Measurements from ENCODE around the gene IGSF11.
"Not testable (repeated sequence)": the region's sequence is repeated elsewhere in the genome, so short reads cannot be mapped to it uniquely, and the experiment has no call there.

IGSF11 gene, protein sequence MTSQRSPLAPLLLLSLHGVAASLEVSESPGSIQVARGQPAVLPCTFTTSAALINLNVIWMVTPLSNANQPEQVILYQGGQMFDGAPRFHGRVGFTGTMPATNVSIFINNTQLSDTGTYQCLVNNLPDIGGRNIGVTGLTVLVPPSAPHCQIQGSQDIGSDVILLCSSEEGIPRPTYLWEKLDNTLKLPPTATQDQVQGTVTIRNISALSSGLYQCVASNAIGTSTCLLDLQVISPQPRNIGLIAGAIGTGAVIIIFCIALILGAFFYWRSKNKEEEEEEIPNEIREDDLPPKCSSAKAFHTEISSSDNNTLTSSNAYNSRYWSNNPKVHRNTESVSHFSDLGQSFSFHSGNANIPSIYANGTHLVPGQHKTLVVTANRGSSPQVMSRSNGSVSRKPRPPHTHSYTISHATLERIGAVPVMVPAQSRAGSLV

DNA sequence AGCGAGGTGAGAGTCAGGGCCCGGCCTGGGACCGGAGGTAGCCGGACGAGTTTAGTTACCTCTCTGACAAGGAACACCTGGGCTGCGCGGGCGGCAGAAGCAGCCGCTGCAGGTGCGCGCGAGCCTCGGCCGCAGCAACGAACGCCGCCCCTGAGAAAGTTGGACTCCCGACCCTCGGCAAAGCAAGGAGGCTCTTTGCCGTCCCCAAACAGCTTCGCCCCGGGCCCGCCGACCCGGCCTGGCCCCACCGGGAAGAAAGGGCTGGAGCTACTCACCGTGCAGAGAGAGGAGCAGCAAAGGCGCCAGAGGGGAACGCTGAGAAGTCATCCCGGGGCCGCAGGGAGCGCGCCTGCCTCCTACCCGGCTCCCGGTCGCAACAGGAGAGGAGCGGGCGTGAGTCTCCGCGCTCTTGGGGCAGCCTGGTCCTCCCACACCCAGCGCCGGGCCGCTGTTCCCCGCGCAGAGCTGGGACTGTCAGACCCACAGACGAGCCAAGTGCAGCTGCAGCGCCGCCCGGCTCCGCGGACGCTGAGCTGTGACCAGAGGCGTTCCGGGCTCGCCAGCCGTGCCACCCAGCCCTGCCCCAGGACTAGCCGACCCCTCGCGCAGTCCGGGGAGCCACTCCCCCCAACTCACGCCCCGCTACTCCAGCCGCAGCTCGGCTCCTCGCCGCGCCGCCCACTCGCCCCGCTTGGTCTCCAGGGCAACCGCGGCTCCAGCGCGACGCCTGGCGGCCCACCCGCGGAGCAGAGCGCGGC lies at the start of gene IGSF11:
TSS of gene IGSF11 (minus strand) at position 591 of the 758 bp plus-strand sequence. CDS start at position 327, 264 bp downstream.
- DNase-seq = peak; percentile 56

DNA sequence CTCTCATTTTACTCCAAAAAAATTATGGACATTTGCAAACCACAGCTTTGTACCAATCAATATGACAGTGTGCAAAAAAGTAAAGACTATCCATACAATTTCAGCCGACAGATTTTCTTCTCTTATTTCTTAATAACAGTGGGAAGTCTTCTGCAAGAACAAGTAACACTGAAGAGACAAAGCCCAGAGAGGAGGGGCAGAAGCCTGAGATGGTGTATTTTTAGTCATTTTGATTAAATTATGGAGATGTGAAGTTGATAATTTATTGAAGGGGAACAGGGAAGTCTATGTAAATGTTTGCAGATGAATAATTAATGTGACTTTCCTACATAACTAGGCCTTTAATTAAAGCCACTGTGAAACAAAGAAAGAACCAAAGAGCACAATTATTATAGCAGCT lies 45.7 kb upstream of the IGSF11 start:
- no peak for DNase-seq

DNA sequence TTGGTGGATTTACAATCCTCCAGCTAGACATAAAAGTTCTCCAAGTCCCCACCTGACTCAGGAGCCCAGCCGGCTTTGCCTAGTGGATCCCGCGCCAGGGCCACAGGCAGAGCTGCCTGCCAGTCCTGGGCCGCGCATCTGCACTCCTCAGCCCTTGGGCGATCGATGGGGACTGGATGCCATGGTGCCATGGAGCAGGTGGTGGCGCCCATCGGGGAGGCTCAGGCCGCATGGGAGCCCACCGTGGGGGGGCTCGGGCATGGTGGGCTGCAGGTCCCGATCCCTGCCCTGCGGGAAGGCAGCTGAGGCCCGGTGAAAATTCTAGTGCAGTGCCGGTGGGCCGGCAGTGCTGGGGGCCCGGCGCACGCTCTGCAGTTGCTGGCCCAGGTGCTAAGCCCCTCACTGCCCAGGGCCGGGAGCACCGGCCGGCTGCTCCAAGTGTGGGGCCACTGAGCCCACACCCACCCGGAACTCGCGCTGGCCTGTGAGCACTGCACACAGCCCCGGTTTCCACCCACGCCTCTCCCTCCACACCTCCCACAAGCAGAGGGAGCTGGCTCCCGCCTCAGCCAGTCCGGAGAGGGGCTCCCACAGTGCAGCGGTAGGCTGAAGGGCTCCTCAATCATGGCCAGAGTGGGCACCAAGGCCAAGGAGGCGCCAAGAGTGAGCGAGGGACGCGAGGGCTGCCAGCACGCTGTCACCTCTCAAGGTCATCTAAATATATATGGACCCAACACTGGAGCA lies 38.8 kb upstream of the IGSF11 start:
- no peak for DNase-seq

DNA sequence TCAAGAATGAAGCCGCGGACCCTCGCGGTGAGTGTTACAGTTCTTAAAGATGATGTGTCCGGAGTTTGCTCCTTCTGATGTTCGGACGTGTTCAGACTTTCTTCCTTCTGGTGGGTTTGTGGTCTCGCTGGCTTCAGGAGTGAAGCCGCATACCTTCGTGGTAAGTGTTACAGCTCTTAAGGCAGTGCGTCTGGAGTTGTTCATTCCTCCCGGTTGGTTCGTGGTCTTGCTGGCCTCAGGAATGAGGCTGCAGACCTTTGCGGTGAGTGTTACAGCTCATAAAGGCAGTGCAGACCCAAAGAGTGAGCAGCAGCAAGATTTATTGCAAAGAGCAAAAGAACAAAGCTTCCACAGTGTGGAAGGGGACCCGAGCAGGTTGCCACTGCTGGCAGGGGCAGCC lies 37.8 kb upstream of the IGSF11 start:
- not testable (repeated sequence) for DNase-seq

DNA sequence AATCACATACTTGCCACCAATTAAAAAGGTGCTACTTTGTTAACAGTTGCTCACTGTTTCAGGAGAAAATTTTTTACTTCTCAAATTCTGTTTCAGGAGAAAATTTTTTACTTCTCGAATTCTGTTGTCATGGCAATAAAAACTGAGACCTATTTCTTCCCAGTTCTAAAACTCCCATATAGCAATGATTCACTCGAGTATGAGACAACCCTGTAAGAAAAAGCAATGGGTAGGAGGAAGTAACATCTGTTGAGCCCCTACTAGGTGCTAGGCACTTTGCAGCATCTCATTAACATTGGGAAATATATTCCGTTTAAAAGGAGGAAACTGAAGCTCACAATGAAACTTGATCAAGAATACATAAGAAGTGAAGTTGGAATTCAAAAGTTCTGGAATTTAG lies 35.1 kb upstream of the IGSF11 start:
- DNase-seq = no peak

DNA sequence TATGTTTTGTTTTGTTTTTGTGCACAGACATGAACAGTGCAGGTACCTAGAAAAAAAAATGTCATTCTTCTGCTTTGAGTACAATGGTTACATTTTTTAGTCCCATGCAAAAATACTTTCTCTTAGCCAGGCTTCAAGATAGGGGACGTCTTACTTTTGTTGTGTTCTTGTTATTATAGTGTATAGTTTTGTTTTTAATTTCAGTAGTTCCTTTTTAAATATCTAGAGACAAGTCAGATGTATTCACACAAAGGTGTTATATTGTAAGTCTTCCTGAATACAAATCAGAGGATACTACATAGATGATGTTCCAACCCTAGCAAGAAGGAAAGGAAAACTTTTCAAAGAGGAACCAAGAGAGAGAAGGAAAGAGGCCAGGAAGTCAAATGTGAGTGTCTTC lies 28.8 kb upstream of the IGSF11 start:
- no peak for DNase-seq

DNA sequence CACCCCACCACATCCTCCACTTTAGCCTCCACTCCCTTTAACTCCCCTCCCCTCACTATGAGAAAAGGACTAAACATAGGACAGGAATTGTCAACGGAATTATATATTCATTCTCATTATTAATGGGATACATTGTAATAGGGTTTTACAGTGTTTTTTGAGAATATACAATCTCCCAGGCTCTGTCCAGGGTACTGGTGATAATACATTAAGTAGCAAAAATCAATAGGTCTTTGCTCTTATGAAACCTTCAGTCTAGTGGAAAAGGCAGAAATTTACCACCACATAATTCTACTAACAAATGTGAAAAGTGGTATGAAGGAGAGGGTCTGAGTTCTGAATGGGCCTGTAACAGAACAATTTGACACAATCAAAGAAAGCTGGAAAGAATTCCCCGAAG lies 28.2 kb upstream of the IGSF11 start:
- DNase-seq = no peak

DNA sequence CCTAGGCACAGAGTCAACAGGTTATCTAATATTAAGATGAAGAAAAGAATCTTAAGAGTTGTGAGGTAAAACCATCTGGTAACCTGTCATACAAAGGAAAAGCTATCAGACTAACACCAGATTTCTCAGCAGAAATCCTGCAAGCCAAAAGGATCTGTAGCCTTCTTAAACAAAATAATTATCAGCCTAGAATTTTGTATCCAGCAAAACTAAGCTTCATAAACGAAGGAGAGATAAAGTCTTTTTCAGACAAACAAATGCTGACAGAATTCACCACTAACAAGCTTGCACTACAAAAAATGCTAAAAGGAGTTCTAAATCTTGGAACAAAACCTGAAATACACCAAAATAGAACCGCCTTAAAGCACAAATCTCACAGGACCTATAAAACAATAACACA lies 9.9 kb upstream of the IGSF11 start:
- no peak for DNase-seq

DNA sequence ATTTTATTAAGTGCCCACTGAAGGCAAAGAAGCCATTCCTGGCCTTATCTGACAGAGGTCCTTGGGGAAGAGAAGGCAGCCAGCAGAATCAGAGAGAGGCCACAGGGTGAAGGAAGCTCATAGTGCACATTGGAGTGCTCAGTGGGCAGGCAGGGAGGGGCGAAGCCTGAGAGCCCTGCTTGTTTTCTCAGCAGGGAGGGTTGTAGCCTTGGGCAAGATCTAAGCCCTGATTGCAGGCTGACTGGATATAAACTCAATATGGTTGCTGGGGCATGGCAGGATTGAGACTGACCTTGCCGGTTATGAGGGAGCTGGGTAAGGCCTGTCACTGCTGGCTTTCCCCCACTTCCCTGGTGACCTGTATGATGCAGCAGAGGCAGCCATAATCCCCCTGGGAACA lies 7.5 kb upstream of the IGSF11 start:
- DNase-seq = no peak

DNA sequence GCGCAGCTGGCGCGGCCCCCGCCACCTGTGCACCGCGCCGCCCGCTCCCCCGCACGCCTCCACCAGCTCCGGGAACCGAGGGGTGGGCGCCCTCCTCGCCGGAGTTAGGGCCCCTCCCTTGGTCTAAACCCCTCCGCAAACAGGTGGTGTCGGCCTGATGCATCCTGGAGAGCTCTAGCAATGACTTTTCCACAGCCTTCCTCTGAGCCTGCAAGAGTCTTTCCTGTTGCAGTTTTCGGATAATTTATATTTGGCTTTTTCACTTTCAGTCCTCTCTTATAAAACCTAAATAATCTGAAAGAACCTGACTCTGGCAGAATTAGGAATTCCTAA lies 334 bp upstream of the IGSF11 start:
- DNase-seq = no peak

DNA sequence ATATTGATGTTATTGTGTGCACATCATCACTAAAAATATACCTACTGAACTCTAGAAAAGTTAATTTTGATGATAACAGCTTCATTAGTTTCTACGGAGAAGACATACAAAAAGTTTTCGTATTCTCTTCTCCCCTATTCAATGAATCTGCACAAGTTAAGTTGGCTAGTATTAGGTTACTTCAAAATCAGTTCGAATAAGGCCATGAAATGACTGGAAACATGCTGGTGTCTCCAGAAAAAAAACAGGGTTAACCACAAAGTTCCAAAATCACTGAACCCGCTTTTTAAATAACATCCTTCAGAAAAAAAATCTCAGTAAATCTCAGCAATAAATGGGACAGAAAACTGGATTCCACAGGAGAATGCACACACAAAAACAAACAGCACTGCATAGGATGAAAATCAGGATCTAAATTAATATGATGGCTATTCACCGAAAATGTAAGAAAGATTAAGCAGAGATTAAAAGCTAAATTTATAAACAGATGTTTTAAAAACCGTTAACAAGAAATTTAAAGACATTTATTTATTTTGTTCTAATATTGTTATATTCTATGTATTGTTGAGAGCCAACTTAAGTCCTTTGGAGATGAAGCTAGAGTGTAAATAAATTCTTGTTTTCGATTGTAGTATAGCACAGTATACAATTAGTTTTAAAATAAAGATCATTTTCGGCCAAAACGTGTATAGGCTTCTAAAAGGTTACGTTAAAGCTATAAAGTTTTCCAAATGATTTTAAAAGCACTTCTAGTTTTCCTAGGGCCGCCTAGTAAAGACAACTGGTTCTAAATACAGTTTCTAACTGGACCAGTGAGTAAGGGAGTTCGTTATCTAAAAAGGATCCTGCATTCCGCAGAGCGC lies 1.0 kb downstream of the IGSF11 start:
- no peak for DNase-seq

DNA sequence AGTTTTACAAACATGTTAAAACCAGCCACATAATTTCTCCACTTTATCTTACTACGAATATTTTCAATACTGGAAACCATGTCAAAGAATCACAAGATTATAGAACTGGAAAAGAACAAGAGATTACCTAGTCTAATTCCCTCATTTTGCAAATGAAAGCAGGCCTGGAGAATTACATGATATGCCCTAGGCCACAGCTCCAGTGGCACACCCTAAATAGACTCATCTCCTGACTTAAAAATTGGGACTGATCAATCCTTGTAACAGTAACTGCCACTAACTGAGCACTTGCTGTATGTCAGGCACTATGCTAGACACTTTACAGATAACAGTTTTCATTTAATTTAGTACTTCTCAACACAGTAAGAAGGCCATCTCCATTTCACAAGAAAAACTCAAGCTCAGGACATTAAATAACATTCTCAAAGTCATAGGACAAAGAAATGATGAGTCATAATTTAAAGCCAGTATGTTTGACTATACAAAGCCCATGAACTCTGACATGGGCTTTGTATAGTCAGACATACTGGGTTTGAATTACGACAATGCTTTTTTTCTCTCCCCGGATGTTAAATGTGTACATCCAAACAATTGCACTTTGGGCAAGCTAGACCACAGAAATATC lies 9.4 kb downstream of the IGSF11 start:
- DNase-seq = no peak

DNA sequence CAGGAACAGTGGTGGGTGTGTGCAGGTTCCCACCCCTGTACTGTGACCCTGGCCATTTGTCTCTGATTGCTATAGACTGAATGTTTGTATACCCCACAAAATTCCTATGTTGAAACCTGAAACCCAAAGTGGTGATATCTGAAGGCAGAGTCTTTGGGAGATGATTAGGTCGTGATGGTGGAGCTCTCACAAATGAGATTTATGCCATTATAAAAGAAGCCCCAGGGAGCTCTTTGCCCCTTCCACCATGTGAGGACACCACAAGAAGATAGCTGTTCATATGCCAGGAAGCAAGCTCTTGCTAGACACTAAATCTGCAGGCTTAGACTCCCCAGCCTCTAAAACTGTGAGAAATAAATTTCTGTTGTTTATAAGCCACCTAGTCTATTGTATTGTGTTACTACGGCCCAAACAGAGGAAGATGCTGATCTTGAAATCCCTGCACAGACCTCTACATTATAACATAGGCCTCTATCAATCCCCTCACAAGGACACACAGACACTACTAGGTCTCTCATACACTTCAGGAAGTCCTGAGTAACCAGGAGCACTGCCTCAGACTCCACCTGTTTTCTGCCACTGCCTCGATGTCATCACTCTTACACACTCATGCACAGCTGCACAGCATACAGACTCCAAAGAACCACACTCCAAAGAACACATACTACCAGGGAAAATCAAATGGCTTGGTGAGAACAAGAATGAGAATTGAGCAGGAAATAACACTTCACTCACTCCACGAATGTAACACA lies 14.7 kb downstream of the IGSF11 start:
- DNase-seq = no peak

DNA sequence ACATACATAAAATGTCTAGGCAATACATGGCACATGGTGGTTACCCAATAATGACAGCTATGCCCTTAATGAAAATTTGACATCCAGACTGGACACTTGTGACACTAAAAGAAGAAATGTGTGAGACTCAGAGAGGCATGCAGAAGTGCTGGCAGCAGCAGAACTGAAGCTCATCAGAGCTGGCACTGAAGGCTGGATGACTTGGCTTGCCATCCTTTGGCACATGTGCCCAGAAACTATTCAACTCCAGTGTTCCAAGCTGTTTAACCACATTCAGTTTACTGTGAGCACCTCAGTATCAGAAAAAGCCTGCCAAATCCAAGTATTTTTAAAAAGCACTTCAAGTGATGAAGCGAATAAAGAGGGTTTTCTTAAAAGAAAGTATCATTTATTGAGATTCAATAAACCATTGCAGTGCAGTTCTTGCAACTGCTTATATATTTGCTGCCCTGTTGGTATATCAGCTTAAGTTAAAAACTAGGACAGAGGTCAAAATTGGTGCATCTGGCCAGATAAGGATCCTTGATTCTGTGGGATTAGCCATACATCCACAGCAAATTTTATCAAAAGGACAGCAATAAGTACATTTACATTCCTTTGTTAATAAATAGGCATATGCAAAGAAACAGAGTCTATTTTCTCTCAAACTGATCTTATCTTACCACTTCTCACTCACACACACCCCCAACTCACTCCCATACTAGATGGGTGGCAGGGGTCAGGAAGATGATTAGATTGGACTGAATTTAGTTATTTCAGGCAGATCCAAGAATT lies 15.8 kb downstream of the IGSF11 start:
- no peak for DNase-seq

DNA sequence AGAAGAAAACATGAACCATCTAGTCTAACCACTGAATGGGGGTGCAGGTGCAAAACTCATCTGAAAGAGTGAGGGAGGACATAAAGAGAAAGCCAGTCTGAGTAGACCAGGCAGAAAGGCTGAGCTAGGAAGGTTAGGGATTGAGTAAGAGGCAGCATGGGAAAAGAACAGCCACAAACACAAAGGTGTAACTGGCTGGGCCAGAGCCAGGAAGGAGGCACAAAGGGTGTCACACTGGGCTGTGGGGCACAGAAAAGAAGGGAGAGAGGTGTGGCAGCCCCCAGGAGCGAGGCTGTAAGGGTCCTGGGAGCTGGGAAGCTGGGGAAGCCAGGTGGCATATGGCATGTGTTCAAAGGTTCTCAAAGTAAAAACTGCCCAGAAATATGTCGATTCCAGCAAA lies 18.7 kb downstream of the IGSF11 start:
- DNase-seq = no peak

DNA sequence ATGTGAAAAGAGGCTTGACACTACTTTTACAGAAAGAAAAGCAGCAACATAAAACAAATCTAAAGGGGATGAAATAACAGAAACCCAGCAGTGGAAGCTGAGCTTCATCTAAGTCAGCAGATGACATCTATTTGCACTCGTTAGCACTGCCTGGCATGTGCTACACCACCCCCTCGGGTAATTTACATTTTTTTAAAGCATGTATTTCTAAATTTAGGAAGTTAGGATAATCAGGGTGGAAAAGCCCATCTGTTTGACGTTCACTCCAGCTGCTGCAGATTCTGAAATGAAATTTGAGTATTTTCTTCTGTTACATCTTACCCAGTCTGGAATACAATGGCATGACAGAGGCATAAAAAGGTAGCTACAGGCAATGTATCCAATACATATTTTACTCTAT lies 20.7 kb downstream of the IGSF11 start:
- no peak for DNase-seq

DNA sequence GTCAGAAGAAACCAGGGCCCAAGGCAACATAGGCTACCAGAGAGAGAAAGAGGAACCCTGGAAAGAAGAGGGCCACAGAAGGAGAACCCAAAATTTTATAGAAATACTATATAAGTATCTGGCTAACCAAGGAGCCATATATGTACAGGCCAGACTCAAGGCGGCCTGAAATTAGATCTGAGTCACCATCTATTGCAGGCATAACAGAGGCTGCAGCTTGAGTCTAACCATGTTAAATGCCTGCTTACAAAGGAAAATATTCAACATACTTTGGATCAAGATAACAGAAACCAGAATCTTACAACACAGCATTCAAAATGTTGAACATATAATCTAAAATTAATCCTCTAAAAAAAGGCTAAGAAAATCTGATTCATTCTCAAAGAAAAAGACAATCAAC lies 23.1 kb downstream of the IGSF11 start:
- no peak for DNase-seq

DNA sequence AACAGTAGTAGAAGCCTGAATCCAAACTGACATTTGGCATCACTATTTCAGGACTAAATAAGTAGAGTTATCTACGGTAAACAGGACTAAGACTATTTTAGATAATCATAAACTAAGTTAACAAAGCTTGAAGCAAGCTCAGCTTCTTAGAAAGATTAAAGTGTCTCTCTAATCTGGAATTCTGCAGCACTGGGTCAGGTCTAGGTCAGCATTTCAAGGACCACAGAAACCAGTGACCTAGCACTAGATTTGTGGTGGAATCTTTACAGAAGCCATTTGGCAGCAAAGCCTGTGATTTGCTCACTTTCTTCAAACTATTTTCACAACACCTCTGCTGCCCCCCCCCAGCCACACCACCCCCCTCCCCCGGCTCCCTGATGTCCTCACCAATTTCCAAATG lies 37.5 kb downstream of the IGSF11 start:
- DNase-seq = no peak

DNA sequence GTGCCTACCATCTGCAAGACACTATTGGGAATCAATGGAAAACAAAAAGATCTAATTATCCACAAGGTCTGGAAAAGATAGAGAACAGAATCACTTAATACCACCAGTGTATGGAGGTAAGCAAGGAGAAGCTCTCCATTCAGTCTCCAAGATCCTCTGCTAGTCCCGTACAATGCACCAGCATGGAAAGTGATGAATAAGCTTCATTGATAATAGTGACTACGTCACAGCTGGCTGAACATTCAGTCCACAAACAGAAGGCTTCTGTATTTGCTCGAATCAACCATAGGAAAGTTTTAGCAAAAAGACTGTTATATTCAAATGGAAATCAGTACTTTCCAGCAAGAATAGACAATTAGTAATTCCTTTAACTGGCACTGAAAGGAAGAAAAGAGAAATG lies 42.9 kb downstream of the IGSF11 start:
- DNase-seq = no peak

DNA sequence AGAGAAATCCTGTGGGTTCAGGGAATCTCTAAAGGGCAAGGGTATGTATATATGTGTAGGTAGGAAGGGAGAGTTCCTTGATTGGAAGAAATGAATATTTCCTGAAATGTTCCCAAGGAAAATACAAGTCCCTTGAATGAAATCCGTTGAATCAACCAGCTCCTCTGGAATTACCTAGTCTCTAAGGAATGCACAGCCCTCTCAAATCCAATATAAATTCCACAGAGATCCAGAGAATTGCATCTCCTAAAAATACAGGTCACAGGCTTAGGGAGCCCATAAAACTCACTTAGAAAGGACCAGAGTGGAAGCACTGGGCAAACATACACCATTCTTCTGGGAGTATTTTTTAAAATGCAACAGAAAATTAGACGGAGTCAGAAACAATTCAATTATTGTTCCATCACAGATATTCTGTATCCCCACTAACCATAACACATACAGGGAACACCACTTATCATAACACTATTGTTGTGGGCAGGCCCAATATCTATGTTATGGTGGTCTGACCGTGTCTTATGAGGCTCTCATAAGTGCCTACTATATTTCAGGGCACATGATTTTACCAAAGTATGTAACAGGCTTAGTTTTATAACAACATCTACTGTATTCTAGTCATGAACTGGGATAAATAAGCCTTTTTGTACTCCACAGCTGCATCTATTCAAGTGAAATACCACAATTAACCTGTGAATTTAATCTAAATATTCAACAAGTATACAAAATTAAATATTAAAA lies 43.7 kb downstream of the IGSF11 start:
- DNase-seq = no peak

All from T1000 (cell line).